ENCODE data around the gene GLRA2.

The GLRA2 gene

DNA sequence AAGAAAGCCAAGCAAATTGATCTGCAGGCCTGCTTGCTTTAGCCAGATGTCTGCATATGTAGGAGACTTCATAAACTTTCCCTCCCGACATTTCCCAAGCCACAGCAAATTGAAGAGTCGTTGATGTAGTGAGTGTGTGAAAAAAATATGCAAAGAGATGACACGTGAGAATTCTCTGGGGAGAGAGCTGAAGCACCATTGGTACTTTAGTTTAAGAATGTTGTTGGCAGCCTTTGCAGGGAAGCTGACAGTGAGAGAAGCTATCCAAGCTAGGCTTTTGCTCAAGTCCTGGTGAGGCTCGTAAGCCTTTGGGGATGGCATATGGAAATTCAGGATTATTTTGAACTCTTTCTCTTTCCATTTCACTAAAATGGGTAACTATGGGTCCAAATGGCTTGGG is 87.5 kb downstream of the GLRA2 start:
- no peak for TF ChIP-seq CTCF (IDR thresholded peaks at IDR 0.05; ENCODE audit: borderline replicate concordance, insufficient read depth, low read depth, low read length)
- H3K4me3 ChIP-seq (ENCODE audit: low read depth, low read length) = no peak overlapping the region

GRCh38 chrX:14618177-14618965 is 89.0 kb downstream of the GLRA2 start:
- no peak for TF ChIP-seq CTCF (IDR thresholded peaks at IDR 0.05; ENCODE audit: borderline replicate concordance, insufficient read depth, low read depth, low read length)
- H3K4me3 ChIP-seq (ENCODE audit: low read depth, low read length) = no peak overlapping the region

GRCh38 chrX:14630733-14631132 is 101.4 kb downstream of the GLRA2 start:
- H3K4me3 ChIP-seq (ENCODE audit: low read depth, low read length) = no peak overlapping the region

DNA sequence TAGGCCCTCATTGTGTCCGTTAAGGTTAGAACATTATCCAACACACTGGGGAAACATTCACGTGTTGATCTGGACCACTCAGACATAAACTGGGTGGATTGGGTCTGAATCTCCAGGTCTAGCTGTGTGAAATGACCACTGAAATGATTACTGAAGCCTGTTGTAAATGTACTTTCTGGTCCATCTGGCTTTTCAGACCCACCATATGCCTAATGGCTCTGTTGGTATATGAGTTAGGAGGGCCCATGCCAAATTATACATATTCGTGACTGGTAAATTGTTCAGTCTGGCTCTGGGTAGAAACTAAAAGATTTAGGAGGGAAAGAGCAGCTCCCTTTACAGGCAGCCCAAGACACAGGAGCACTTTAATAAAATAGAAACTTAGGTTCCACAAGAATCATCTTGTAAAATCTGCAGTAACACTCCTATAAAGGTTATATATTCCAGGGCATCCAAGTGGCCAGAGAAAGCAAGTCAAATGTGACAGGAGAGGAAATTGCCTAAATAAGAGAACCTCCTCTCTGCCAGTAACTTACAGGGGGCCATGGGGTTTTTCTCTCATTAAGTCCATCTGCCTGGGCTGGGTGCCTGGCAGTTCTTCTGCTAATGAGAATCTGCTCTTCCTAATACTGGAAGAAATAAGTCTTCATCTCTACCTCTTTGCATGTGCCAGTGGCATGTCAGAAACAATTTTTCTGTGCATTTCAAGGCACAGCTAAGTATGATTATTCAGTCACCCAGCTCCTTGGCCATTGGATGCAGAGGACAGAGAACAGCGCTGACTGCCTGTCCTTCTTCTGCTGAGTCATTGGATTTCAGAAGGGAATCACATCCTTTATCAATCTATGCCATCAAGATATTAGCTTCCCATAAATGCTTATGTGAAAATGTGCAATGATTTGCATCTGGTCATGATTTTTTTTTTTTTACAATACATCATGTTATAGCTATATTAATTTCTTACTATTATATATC is 112.6 kb downstream of the GLRA2 start:
- no peak overlapping the region for H3K4me3 ChIP-seq (ENCODE audit: low read depth, low read length)
- no peak for TF ChIP-seq CTCF (IDR thresholded peaks at IDR 0.05; ENCODE audit: borderline replicate concordance, insufficient read depth, low read depth, low read length)

More at GRCh38 chrX:14630733-14631132, 101.4 kb downstream of the GLRA2 start:
- no peak for TF ChIP-seq CTCF (IDR thresholded peaks at IDR 0.05; ENCODE audit: borderline replicate concordance, insufficient read depth, low read depth, low read length)

DNA sequence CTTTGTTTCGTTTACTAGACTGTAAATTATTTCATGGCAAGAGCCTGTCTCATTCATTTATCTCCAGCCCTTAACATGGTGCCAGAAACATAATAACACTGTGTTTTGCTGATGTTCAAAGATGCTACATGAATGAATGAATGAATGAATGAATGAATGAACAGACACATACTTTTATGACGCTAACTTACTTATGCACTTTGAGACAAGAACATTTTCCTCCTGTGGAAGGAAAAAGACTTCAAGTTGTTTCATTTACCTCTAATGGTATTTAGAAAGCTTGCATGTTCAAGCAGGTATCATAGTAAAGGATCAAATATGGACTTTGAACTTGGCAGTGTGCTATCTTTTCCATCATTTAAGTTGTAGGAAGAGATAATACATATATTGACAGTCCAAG is 131.6 kb downstream of the GLRA2 start:
- no peak overlapping the region for H3K4me3 ChIP-seq (ENCODE audit: low read depth, low read length)
- no peak for TF ChIP-seq CTCF (IDR thresholded peaks at IDR 0.05; ENCODE audit: borderline replicate concordance, insufficient read depth, low read depth, low read length)

GRCh38 chrX:14670819-14671218 is 141.5 kb downstream of the GLRA2 start:
- no peak for TF ChIP-seq CTCF (IDR thresholded peaks at IDR 0.05; ENCODE audit: borderline replicate concordance, insufficient read depth, low read depth, low read length)
- no peak overlapping the region for H3K4me3 ChIP-seq (ENCODE audit: low read depth, low read length)
